Esophagus squamous epithelium (tissue), 5 donors: ENCODE results near the gene NR1H3. TPM values are rescaled to one million over a fixed set of nuclear protein-coding genes. Genes with fewer than 3 reads are reported as not detected.

Source experiments
- DNase-seq: peaks from one replicate; lab custom pipeline; 2025; lab: John Stamatoyannopoulos, UW
- H3K27ac ChIP-seq, 4 donors: fragments of 200-600 bp; sonication (generic); one replicate each; pipeline ENCODE4 v1.5.1; 2016 to 2019; ENCODE audit warnings: mild to moderate bottlenecking in 1 of 4
- H3K27me3 ChIP-seq, 4 donors: fragments of 200-600 bp; sonication (generic); 1 replicate in 3 of 4; 2 replicates in 1 of 4; pipeline versions ENCODE4 v1.5.1 to v1.6.0; 2017 to 2021; ENCODE audit warnings: antibody characterized with exemption in 1 of 4
- H3K36me3 ChIP-seq, 3 donors: fragments of 200-600 bp; sonication (generic); one replicate each; pipeline ENCODE4 v1.5.1; 2016 to 2019
- H3K4me1 ChIP-seq, 3 donors: fragments of 200-600 bp; sonication (generic); one replicate each; pipeline ENCODE4 v1.5.1; 2017 to 2019
- H3K4me3 ChIP-seq, 4 donors: fragments of 200-600 bp; sonication (generic); 1 replicate in 3 of 4; 2 replicates in 1 of 4; pipeline ENCODE4 v1.5.1; 2016 to 2019; ENCODE audit warnings: mild to moderate bottlenecking in 2 of 4, moderate library complexity in 1 of 4
- H3K9me3 ChIP-seq, 3 donors: fragments of 200-600 bp; sonication (generic); one replicate each; pipeline ENCODE4 v1.5.1; 2016 to 2019
- POLR2A ChIP-seq, 4 donors: fragments of 450-650 bp; IDR thresholded peaks; one replicate each; pipeline ENCODE4 v1.6.1; 2017; ENCODE audit warnings: antibody characterized with exemption in 4 of 4, mild to moderate bottlenecking in 4 of 4, moderate library complexity in 3 of 4
- WGBS, 2 donors: methylation state at CpG; one replicate each; pipeline ENCODE4 v1.1.5; 2018; 5-methylcytosine and 5-hydroxymethylcytosine counted together
- intact Hi-C: fragments of 100-400 bp; cut with DNase I; formaldehyde crosslinking; loops from one replicate; pipeline ENCODE4 v1.15.0; 2022
- total RNA-seq, 4 donors: library from RNA; depleted of rRNA; stranded (reverse); fragments of >200 nt; gene quantifications; one replicate each; pipeline ENCODE4 v1.1.0, GENCODE V29; 2016
- TF ChIP-seq, protein P1 (sequence below), 6 experiments: fragments of 450-650 bp in 4 of 6; fragments of 200-600 bp in 2 of 6; sonication (generic) in 2 of 6; IDR thresholded peaks; one replicate each; pipeline ENCODE4 v1.5.1; 2016 to 2019; ENCODE audit warnings: antibody characterized with exemption in 6 of 6, mild to moderate bottlenecking in 4 of 6, moderate library complexity in 4 of 6
- donor health status: DM: yes; HTN: yes; CAD: no.

Gene NR1H3
- total RNA-seq, 4 donors from 2014 or later = 2.4 to 24.8 (median 12.5) TPM

DNA sequence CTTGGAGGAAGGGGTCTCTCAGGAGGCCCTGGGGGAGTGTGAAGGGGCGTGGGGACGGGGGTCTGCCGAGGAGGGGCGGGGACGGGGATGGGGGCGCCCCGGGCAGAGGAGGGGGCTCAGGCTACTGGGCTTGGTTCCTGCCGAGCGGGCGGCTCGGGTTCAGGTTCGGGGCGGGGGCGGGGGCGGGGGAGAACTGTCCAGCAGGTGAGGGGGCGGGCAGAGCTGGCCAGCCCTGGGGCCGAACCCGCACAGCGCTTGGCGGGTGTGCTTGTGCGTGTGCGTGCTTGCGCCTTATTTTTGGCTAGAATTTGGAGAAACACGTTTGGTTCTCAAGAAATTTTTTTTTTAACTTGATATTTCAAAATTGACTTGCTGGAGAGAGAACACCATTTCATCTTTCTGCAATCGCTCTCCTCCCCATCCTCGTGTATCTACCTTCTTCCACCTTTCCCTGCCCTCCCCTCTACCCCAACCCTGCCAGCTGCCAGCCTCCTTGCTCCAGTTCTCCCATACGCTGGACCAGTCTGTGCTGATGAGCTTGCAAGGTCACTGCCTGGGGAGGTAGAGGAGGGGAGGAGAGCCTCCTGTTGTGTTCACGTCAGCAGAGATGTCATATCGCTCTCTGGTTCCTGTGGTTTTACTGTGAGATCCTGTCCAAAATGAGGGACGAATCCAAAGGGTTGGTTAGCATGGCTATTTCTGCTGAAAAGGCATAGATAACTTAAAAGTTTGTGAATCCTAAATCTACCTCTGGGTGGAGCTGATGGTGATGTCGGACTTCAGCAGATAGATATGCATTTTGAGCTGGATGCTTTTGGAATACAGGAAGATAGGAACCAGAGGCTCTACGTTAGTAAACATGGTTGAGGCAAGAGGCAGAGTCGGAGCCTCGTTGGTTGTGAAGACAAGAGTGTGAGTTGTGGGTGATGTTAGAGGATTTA, 12.8 kb downstream of the NR1H3 start:
- DNase-seq = no peak
- H3K27me3 ChIP-seq = no peaks in the 10 kb centered on the region
- H3K36me3 ChIP-seq = peaks cover 8 to 22% (median 11%) of the 10 kb centered on the region in 3 donors
- WGBS, 2 donors = 1 to 3% methylated on average over 11 to 19 of the region's 34 CpGs
- intact Hi-C loops = no loop called here
- TF ChIP-seq POLR2A (IDR thresholded peaks at IDR 0.05) = no peak
- TF ChIP-seq, protein P1, sequence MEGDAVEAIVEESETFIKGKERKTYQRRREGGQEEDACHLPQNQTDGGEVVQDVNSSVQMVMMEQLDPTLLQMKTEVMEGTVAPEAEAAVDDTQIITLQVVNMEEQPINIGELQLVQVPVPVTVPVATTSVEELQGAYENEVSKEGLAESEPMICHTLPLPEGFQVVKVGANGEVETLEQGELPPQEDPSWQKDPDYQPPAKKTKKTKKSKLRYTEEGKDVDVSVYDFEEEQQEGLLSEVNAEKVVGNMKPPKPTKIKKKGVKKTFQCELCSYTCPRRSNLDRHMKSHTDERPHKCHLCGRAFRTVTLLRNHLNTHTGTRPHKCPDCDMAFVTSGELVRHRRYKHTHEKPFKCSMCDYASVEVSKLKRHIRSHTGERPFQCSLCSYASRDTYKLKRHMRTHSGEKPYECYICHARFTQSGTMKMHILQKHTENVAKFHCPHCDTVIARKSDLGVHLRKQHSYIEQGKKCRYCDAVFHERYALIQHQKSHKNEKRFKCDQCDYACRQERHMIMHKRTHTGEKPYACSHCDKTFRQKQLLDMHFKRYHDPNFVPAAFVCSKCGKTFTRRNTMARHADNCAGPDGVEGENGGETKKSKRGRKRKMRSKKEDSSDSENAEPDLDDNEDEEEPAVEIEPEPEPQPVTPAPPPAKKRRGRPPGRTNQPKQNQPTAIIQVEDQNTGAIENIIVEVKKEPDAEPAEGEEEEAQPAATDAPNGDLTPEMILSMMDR (IDR thresholded peaks at IDR 0.05) = no peak
- H3K4me1 ChIP-seq = peaks cover 8 to 55% (median 25%) of the 10 kb centered on the region in 3 donors
- H3K9me3 ChIP-seq = no peaks in the 10 kb centered on the region
- peak overlapping the region; percentile 93 to 98 (median 95) for H3K27ac ChIP-seq
- H3K4me3 ChIP-seq = peak overlapping the region; percentile 73 to 96 (median 87)

DNA sequence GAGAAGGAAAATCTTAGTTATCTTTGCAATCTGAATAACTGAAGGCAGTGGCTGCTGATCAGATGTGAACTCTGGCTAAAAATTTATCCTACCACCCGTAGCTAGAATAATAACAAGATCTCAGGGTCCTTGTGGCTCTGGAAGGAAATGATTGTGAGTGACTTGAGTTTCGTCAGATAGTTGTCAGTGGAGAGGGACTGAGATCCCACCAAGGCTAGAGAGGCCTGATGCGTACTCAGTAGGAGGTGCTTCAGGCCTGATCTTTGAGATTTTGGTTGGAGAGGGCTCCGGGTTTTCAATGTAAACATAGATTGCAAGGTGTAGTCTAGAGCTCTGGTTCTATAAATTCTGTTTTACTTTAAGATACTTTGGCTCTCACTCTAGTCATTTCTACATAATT, 13.5 kb downstream of the NR1H3 start:
- peaks cover 8 to 53% (median 25%) of the 10 kb centered on the region in 3 donors for H3K4me1 ChIP-seq
- H3K27me3 ChIP-seq = no peaks in the 10 kb centered on the region
- peaks cover 8 to 30% (median 18%) of the 10 kb centered on the region in 3 donors for H3K36me3 ChIP-seq
- H3K9me3 ChIP-seq = no peaks in the 10 kb centered on the region
- TF ChIP-seq, protein P1 (IDR thresholded peaks at IDR 0.05) = no peak
- TF ChIP-seq POLR2A (IDR thresholded peaks at IDR 0.05) = no peak
- peak overlapping the region in 3 of 4 donors; percentile 94 to 98 (median 96) for H3K27ac ChIP-seq
- H3K4me3 ChIP-seq = peak overlapping the region in 2 of 4 donors; percentile 88 to 96
- no peak for DNase-seq
- 45 to 56% methylated on average over 4 of the region's 4 CpGs for WGBS, 2 donors
- intact Hi-C loops = no loop called here

DNA sequence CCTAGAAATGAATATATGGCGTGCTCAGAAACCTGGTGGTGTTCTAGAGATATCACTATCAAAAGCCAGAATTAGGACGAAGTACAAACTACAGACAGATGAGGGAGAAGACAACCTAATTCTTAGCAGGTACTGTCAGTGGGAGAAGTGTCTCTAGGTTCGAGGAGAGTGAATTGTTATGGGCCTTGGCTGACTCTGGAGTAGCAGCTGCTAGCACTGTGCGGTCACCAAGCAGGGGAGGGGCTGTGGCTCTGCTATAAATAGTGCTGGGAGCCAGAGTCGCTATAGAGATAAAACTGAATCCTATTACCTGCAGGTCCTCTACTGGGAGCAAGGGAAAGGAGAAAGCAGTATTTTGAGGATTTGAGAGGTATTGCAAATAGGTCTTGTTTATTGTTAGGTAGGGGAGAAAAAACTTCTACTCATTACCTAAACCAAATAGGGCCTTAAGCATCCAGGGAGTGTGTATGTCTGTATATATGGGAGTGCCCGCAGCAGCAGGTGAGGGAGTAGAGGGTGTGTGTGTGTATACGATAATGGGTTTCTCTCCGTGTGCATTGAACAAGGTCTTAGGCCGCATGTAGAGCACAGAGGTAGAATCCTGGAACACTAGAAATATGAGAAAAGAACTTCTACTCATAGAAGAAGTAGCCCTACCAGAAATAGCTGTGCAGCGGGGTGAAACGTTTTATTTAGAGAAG, 14.3 kb downstream of the NR1H3 start:
- Histone ChIP-seq H3K27ac (peak overlapping the region in 2 of 4 donors; percentile 96 to 98), H3K4me3 (no peak overlapping the region), H3K4me1 (peaks cover 8 to 53% (median 25%) of the 10 kb centered on the region in 3 donors), H3K27me3 (no peaks in the 10 kb centered on the region), H3K36me3 (peaks cover 9 to 37% (median 25%) of the 10 kb centered on the region in 3 donors), H3K9me3 (no peaks in the 10 kb centered on the region)
- 61 to 66% methylated on average over 11 of the region's 11 CpGs for WGBS, 2 donors
- intact Hi-C loops = no loop called here
- TF ChIP-seq, protein P1 (IDR thresholded peaks at IDR 0.05) = no peak
- DNase-seq = no peak

DNA sequence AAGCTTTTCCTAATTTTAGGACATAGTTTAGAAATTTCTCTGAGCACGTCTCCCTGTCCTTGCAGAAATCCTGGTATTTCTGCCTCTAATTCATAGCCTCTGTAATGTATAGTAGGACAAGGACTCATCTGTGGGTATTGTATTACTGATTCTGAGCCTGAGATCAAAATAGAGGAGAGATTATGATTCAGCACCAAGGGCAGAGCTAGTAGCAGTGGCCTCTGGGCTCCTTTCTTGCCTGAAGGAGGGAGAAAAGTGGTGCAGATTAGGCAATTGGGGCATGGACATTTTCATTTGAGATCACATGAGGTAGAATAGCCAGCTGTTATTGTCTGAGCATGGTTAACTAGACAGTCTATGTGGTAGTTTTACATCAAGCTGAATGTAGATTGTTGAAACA, 14.9 kb downstream of the NR1H3 start:
- no peaks in the 10 kb centered on the region for H3K27me3 ChIP-seq
- peaks cover 8 to 50% (median 25%) of the 10 kb centered on the region in 3 donors for H3K4me1 ChIP-seq
- no peak overlapping the region for H3K4me3 ChIP-seq
- no peak for DNase-seq
- TF ChIP-seq, protein P1 (IDR thresholded peaks at IDR 0.05) = no peak
- TF ChIP-seq POLR2A (IDR thresholded peaks at IDR 0.05) = no peak
- WGBS, 2 donors = 0% methylated on average over 1 of the region's 1 CpG
- intact Hi-C loops = no loop called here
- H3K9me3 ChIP-seq = no peaks in the 10 kb centered on the region
- H3K27ac ChIP-seq = no peak overlapping the region
- H3K36me3 ChIP-seq = peaks cover 15 to 43% (median 28%) of the 10 kb centered on the region in 3 donors
